OCI-LY7 (cell line): Measurements from ENCODE around the gene ZNF438. TPM values are rescaled to one million over a fixed set of nuclear protein-coding genes. Genes with fewer than 3 reads are reported as not detected.

ENCODE experiments used
- BruUV-seq: library from RNA; stranded (reverse); fragments of 400-500 nt; replicated peaks from 2 replicates; lab custom pipeline; 2021; lab: Mats Ljungman, UMichigan
- CTCF ChIA-PET: fragments of 300-600 bp; sonication (Branson Sonifier 250); formaldehyde crosslinking; loops from one replicate; lab custom pipeline; 2022; ENCODE audit warnings: antibody characterized with exemption; ENCODE audit not compliant: unreplicated experiment; lab: Charles Lee
- POLR2A ChIA-PET: fragments of 300-600 bp; sonication (Branson Sonifier 250); formaldehyde crosslinking; loops from one replicate; lab custom pipeline; 2022; ENCODE audit warnings: antibody characterized with exemption; lab: Charles Lee
- DNase-seq: peaks from one replicate; pipeline ENCODE4 v3.0.0-alpha.2; 2015; ENCODE audit warnings: low spot score
- H2AFZ ChIP-seq: fragments of 200-600 bp; sonication (generic), shearing (Covaris generic); 2 replicates; pipeline ENCODE4 v1.6.1; 2014; ENCODE audit warnings: mild to moderate bottlenecking, antibody characterized with exemption, low read length, moderate library complexity
- H3K27ac ChIP-seq: fragments of 200-600 bp; sonication (generic); 2 replicates; pipeline ENCODE4 v1.5.1; 2014; ENCODE audit warnings: mixed run types, low read depth, mild to moderate bottlenecking, moderate library complexity, low read length, inconsistent platforms; ENCODE audit not compliant: poor library complexity, severe bottlenecking
- H3K36me3 ChIP-seq: fragments of 200-600 bp; sonication (generic); 2 replicates; pipeline ENCODE4 v1.6.1; 2014; ENCODE audit warnings: mild to moderate bottlenecking, antibody characterized with exemption, low read length, moderate library complexity, mixed read lengths; ENCODE audit not compliant: insufficient read depth
- H3K4me1 ChIP-seq: fragments of 200-600 bp; sonication (generic); 2 replicates; pipeline ENCODE4 v1.5.1; 2014; ENCODE audit warnings: mild to moderate bottlenecking, low read length; ENCODE audit not compliant: insufficient read depth, poor library complexity, severe bottlenecking
- H3K4me2 ChIP-seq: fragments of 200-600 bp; sonication (generic); 2 replicates; pipeline ENCODE4 v1.6.1; 2014; ENCODE audit warnings: mild to moderate bottlenecking, low read length
- H3K4me3 ChIP-seq: fragments of 200-600 bp; sonication (generic); 2 replicates; pipeline ENCODE4 v1.5.1; 2014; ENCODE audit warnings: mild to moderate bottlenecking, low read depth, low read length; ENCODE audit not compliant: poor library complexity, severe bottlenecking
- H3K79me2 ChIP-seq: fragments of 200-600 bp; sonication (generic); 2 replicates; pipeline ENCODE4 v1.6.1; 2016; ENCODE audit warnings: low read depth, mild to moderate bottlenecking, low read length, moderate library complexity, mixed read lengths; ENCODE audit not compliant: insufficient read depth
- H3K9me2 ChIP-seq: fragments of 200-600 bp; sonication (generic); 2 replicates; pipeline ENCODE4 v1.6.1; 2016; ENCODE audit warnings: mild to moderate bottlenecking, low read length, mixed read lengths; ENCODE audit not compliant: insufficient read depth
- H3K9me3 ChIP-seq: fragments of 200-600 bp; sonication (generic); 2 replicates; pipeline ENCODE4 v1.6.1; 2014; ENCODE audit warnings: mild to moderate bottlenecking, mixed run types, low read length, mixed read lengths
- H4K20me1 ChIP-seq: fragments of 200-600 bp; sonication (generic); 2 replicates; pipeline ENCODE4 v1.6.1; 2014; ENCODE audit warnings: mild to moderate bottlenecking, antibody characterized with exemption, low read length, moderate library complexity, mixed read lengths; ENCODE audit not compliant: insufficient read depth
- EZH2phosphoT487 ChIP-seq: fragments of 200-600 bp; sonication (generic); IDR thresholded peaks from 2 replicates; pipeline ENCODE4 v1.6.1; 2018; ENCODE audit warnings: low read depth, borderline replicate concordance, mild to moderate bottlenecking, mixed run types, antibody characterized with exemption, low read length, moderate library complexity, mixed read lengths
- intact Hi-C: fragments of 100-400 bp; cut with micrococcal nuclease; formaldehyde crosslinking; loops from one replicate; pipeline ENCODE4 v1.10.0; 2022; ENCODE audit not compliant: unreplicated experiment
- total RNA-seq, 2 experiments: library from RNA; depleted of rRNA in 1 of 2; stranded (reverse); fragments of >200 nt in 1 of 2; shearing (Covaris generic) in 1 of 2; gene quantifications; 2 replicates each; pipeline ENCODE4 v1.2.3, GENCODE V29; 2014 to 2022
- TF ChIP-seq, protein P1 (sequence below): fragments of 200-600 bp; sonication (generic); conservative IDR thresholded peaks from 2 replicates; pipeline ENCODE4 v1.5.1; 2014; ENCODE audit warnings: mild to moderate bottlenecking, antibody characterized with exemption, low read length, moderate library complexity, mixed read lengths

Gene ZNF438
- total RNA-seq, 2 experiments from 2014 or later: 2.0 to 2.5 TPM

DNA sequence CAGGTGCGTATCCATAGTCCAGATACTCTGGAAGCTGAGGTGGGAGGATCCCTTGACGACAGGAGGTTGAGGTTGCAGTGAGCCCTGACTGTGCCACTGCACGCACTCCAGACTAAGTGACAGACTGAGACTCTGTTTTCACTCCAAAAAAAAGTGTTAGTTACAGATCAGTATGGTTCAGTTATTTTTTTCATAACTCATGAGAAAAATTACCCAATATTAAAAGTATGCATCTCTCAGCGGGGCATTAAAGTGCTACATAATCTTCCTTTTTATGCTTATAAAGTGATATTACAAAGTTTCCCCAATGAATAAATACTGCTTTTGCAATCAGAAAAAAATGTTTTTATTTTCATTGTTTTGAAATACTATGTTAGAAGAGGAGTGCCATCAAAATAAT is 147.9 kb downstream of the ZNF438 start:
- no TSS peak for BruUV-seq

DNA sequence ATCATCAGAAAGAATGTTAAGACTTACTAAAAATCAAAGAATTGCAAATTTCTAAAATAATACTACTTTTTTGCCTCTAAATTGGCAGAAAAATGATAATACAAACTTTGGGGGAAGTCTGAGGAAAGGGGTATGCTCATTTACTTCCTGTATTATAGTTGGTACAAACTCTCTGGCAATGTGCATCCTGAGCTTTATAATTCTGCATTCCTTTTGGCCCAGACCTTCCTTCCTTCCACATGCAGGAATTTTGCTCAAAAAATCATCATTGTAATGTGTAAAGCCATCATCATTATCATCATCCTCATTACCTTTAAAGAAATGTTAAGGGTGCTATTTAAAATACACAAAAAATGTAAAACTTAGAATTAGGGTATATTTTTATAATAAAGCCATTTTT is 148.5 kb downstream of the ZNF438 start:
- Histone ChIP-seq H2AFZ (no peak overlapping the region), H3K9me3 (no peaks in the 10 kb centered on the region), H3K4me2 (no peak overlapping the region), H3K79me2 (no peaks in the 10 kb centered on the region), H3K27ac (no peak overlapping the region), H3K4me3 (no peak overlapping the region), H3K36me3 (no peaks in the 10 kb centered on the region), H4K20me1 (no peaks in the 10 kb centered on the region), H3K4me1 (no peaks in the 10 kb centered on the region), H3K9me2 (no peaks in the 10 kb centered on the region)
- no TSS peak for BruUV-seq
- ChIA-PET CTCF (no interaction called here), POLR2A (interaction anchor here (0.6 kb wide), 1 partner anchor 10 kb away, joined by 5 read pairs; no protein-coding TSS in a partner anchor)
- intact Hi-C loops: no loop called here
- DNase-seq: no peak
- TF ChIP-seq EZH2phosphoT487: no peak
- TF ChIP-seq, protein P1, sequence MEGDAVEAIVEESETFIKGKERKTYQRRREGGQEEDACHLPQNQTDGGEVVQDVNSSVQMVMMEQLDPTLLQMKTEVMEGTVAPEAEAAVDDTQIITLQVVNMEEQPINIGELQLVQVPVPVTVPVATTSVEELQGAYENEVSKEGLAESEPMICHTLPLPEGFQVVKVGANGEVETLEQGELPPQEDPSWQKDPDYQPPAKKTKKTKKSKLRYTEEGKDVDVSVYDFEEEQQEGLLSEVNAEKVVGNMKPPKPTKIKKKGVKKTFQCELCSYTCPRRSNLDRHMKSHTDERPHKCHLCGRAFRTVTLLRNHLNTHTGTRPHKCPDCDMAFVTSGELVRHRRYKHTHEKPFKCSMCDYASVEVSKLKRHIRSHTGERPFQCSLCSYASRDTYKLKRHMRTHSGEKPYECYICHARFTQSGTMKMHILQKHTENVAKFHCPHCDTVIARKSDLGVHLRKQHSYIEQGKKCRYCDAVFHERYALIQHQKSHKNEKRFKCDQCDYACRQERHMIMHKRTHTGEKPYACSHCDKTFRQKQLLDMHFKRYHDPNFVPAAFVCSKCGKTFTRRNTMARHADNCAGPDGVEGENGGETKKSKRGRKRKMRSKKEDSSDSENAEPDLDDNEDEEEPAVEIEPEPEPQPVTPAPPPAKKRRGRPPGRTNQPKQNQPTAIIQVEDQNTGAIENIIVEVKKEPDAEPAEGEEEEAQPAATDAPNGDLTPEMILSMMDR: no peak

More for the DNA sequence above, 147.9 kb downstream of the ZNF438 start:
- H3K36me3 ChIP-seq: no peaks in the 10 kb centered on the region
- H3K9me3 ChIP-seq: no peaks in the 10 kb centered on the region
- no peaks in the 10 kb centered on the region for H4K20me1 ChIP-seq
- DNase-seq: no peak
- H3K4me1 ChIP-seq: no peaks in the 10 kb centered on the region
- CTCF ChIA-PET: no interaction called here
- POLR2A ChIA-PET: no interaction called here
- no peak overlapping the region for H3K4me3 ChIP-seq
- no peaks in the 10 kb centered on the region for H3K9me2 ChIP-seq
- H3K4me2 ChIP-seq: no peak overlapping the region
- H3K27ac ChIP-seq: no peak overlapping the region
- no peak for TF ChIP-seq EZH2phosphoT487
- TF ChIP-seq, protein P1: no peak
- no peak overlapping the region for H2AFZ ChIP-seq
- intact Hi-C loops: no loop called here
- no peaks in the 10 kb centered on the region for H3K79me2 ChIP-seq

DNA sequence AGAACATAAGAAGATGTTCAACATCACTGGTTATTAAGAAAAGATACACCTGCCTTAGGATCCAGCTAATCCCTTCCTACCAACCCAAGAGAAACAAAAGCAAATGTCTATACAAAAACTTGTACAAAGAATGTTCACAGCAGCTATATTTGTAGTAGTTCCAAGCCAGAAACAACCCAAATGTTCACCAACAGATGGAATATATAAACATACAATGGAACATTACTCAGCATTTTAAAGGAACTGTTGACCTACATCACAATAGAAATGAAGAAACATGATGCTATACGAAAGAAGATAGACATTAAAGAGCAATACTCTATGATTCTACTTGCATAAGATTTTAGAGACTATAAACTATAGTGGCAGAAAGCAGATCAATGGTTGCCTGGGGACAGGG is 149.4 kb downstream of the ZNF438 start:
- ChIA-PET POLR2A (no interaction called here), CTCF (no interaction called here)
- Histone ChIP-seq H3K4me1 (no peaks in the 10 kb centered on the region), H3K36me3 (no peaks in the 10 kb centered on the region), H3K4me3 (no peak overlapping the region), H3K79me2 (no peaks in the 10 kb centered on the region), H2AFZ (no peak overlapping the region), H3K9me3 (no peaks in the 10 kb centered on the region), H4K20me1 (no peaks in the 10 kb centered on the region), H3K4me2 (no peak overlapping the region), H3K9me2 (no peaks in the 10 kb centered on the region), H3K27ac (no peak overlapping the region)
- no peak for DNase-seq
- TF ChIP-seq, protein P1: no peak
- TF ChIP-seq EZH2phosphoT487: no peak
- intact Hi-C loops: no loop called here
- no TSS peak for BruUV-seq
